HG03175 (cell line): ENCODE data around the gene VAV2.

ENCODE experiments used
- ATAC-seq: cut with Tn5 transposase; IDR thresholded peaks from one replicate; pipeline ENCODE4 v1.9.1; 2021; ENCODE audit warnings: mild to moderate bottlenecking, moderate library complexity; ENCODE audit not compliant: unreplicated experiment

VAV2 gene

DNA sequence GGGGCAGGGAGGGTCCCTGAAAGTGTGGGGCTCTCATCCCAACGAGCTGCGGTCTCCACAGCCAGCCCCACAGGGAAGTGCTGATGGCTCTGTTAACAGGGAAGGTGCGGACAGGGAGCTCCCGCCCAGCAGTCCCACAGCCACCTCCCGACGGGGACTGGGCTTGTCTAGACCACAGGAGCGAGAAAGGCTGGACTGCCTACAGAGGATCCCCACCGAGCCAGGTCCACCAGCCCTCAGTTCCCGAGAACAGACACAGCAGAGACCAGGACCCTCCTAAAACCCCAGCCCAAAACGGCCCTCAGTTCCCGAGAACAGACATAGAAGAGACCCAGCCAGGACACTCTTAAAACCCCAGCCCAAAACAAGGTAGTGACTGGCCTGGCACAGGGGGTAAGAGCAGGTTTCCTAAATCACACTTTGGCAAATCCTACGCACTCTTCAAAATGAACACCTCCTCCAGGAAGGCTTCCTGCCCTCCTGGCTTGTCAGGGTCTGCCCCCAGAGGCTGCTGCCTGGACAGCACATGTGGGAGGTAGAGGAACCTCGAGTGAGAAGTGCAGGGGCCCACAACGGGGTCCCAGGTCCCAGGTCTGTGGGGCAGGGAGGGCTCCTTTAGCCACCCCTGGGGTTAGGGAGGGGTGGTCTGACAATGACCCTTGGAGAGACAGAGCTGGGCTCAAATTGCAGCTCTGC lies 167.9 kb downstream of the VAV2 start:
- no peak for ATAC-seq

- no peak for ATAC-seq
Measured at GRCh38 chr9:133823189-133824105, 168.7 kb downstream of the VAV2 start.

DNA sequence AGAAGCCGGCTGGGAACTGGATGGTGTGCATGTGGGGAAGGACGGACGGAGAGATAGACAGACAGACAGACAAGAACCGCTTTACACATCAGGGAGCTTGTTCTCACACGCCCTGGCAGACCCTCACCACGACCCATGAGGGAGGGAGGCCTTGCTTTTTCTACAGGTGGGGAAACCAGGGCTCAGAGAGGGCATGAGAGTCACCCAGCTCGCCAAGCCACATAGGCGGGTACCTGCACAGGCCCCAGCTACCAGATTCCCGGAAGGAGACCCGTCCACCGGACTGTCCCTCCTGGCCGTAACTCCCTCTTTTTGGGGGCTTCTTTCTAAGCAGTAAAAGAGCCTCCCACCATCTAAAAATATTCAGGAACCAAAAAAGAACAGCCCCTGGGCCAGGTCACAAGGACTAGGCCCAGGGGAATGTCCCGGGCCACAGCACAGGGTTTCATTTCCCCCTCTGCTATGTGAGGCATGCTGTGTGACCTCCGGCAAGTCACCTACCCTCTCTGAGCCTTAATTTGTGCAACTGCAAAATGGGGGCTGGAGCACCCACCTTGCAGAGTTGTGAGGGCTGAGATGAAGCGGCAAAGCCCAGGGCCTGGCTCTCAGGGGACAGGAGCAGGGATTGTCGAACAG lies 169.6 kb downstream of the VAV2 start:
- peak; percentile 52 for ATAC-seq

DNA sequence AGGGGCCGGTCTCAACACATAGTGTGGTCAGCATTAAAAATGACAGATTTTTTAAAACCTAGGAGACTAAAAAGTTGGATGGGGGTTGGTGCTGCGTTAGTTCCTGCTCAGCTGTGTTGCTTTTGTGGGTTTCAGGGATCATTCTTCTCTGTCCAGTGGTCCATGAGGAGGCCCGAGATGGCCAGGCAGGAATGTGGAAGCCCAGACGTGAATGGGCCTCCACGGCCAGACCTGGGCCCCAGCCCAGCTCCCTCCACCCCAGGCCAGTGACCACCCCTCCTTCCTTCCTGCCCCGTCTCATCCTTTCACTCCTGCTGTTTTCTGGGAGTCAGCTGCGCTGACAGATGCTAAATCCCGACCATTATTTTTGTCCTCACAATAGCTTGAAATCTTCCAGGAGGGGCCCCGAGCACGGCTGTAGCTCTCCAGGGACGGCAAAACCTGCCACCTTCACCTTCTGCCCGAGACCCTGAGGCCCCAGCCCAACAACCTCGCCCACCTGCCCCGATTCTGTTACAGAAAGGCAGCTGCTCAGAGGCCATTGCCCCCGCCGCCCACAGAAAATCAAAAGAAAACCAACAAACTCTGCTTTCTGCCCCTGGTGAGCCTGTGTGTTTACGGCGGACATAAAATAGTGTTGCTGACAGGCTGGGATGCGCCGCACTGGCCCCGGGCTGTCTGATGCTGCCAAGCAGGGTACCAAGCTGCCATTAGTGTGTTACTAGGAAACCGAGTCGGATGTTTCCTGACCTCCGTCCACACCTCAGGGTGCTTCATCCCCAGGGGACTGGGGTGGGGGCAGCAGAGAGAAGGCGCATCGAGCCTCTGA lies 170.3 kb downstream of the VAV2 start:
- ATAC-seq = peak; percentile 48

- no peak for ATAC-seq
Measured at GRCh38 chr9:133819923-133820322, 172.2 kb downstream of the VAV2 start.

DNA sequence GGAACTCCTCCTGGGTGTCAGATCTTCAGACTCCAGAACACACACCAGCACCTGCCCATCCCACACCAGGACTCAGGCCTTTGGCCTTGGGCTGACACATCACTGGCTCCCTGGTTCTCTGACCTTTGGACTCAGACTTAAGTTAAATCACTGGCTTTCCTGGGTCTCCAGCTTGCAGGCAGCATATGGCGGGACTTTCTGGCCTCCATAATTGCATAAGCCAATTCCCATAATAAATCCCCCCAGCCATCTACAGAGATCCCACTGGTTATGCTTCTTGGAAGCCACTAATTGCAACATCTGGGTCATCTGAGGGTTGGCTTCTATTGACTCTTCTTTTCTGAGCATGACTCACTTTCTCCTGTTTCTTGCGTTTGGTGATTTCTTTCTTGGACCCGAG lies 173.7 kb downstream of the VAV2 start:
- no peak for ATAC-seq

DNA sequence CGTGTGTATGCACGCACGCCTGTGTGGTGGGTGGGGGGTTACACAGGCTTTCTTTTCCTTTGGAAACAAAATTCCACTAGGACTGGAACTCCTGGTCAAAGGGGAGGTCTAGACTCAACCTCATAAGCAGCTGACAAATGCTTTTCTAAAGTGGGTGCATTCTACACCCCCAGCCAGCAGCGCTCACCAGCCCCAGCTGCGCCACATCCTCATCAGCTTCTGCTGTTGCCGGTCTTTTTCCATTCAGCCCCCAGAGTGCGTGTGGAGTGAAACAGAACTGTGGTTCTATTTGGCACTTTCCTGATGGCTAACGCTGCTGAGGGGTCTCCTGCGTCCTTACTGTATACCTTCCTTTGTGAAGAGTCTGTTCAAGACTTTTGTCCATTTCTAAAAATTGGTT lies 176.3 kb downstream of the VAV2 start:
- ATAC-seq = no peak

- ATAC-seq = no peak
Measured at GRCh38 chr9:133814586-133815208, 177.4 kb downstream of the VAV2 start.

DNA sequence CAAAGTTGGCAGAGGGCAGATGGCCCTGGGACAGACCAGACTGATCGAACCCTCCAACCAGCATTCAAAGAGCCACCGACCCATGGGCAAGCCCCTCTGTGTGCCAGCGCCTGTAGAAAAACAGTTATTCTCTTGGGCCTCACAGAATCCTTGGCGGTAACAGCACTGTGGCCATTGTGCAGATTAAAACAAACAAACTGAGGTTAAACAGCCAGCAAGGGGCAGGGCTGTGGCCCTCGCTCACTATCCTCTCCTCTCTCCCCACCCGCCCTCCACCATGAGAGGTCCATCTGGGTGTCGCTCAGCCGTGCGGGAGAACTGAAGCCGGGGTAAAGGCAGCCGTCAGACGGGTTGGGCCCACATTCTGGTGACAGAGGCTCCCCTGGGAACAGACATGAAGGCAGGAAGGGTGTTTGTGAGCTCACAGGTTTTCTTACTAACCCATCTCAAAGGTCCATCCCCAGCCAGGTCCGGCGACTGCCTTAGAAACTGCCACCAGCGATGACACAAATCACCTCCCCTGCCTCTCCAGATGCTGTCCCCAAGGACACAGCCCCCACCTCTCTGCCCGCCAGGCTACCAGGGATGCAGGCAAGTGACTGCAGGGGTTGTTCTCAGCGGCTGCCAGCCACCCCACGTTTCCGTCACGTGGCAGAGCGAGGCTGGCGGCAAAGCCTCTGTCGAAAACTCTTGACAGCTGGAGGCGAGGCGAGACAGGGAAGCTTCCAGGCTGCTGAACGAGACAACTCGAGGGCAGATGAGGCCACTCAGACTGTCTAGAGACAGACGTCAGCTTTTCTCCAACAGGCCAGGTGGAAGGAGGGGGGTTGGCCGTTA lies 178.2 kb downstream of the VAV2 start:
- ATAC-seq = peak; percentile 67

- no peak for ATAC-seq
Measured at GRCh38 chr9:133812941-133813748, 179.0 kb downstream of the VAV2 start.

GRCh38 chr9:133812077-133812868 lies 179.9 kb downstream of the VAV2 start:
- no peak for ATAC-seq

DNA sequence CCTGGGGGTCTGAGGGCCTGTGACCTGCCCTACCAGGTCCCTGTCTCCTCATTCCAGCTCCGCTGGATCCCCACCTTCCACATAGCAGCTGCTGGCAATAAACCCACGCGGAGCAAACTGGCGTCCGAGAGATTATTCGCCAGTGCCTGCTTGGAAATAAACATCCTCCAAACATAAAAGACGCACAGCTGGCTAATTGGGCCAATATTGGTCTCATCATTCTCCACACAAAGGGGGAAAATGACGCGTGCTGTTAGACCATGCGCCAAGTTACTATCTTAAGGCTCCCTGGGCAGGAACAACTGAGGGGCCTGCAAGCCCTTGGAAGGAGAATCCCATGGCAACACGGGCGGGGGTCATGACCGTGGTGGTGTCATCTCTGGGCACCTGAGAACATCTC lies 180.7 kb downstream of the VAV2 start:
- no peak for ATAC-seq

GRCh38 chr9:133810556-133811195 lies 181.4 kb downstream of the VAV2 start:
- no peak for ATAC-seq

GRCh38 chr9:133809335-133809734 lies 182.8 kb downstream of the VAV2 start:
- no peak for ATAC-seq

GRCh38 chr9:133807818-133808217 lies 184.3 kb downstream of the VAV2 start:
- ATAC-seq = no peak

DNA sequence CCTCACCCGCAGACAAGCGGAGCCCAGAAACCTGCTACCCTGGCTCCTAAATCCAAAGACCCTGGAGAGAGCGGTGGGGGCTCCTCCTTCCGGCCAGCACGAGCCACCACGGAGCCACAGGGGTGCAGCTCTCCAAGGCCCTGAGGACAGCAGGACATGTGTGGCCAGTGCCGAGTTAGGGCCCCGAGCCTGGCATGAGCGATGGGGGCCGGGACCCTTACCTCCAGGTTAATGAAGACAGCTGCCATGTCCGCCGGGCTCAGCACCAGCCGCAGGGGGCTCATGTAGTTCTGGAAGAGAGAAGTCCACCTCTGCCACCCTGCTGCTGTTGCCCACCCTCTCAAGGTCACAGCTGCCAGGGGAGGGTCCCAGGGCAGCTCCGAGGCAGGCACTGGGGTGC lies 185.1 kb downstream of the VAV2 start:
- no peak for ATAC-seq

DNA sequence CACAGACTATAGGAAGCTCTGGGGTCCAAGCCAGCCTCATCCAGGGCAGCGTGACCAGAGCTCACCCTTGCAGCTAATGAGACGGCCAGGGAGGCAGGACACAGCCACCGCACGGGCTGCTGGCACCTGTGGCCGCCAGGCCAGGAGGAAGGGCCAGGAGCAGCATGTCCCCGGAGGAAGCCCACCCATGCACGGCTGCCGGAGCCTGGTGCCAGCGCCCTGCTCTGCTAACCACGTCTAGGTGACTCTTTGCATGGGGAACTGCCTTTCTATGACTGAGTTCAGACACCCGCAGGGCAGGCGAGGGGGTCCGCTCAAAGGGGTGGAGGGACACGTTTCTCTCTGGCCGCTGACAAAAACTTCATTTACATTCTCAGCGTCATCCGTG lies 185.5 kb downstream of the VAV2 start:
- ATAC-seq = no peak
